Measurements from ENCODE around the gene TBC1D22A.

TBC1D22A gene

DNA sequence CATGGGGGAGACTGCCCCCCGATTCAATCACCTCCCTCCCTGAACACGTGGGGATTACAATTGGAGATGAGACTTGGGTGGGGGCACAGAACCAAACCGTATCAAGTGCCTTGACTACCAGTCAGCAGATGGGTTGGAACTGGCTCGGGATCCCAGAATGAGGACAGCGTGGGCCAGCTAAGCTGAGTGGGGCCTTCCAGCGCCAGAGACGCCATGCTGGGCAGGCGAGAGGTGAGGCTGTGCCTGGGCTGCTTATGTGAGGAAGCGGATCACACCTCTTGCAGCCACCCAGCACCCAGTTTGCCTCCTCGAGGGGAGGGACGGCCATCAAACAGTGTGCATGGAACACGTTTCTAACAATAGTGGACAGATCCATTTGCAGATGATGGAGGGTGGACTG, 195.1 kb downstream of the TBC1D22A start:
- Histone ChIP-seq H3K4me3 (ENCODE audit: low read length) (no peak overlapping the region), H3K9ac (ENCODE audit: low read depth, low read length) (no peak overlapping the region), H3K4me1 (ENCODE audit: control insufficient read depth, insufficient read depth, low read length) (peaks cover 9% of the 10 kb centered on the region)

DNA sequence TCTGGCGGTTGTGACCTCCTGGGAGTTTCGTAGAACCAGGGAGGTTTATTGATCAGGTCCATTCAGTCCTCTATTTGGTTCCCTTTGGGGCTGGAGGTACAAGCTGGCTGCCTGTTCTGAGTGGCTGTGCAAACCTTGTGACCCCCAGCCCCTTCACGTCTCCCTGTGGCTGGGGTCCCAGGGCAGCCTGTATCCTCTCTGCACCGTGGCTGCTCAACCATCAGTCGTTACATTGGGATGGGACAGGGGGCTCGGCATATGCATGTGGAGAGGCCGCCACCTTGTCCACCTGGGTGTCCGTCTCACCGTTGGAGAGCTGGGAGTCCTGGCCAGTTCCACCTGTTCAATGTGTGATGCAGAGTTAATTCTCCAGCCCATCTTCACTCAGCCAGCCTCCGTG, 195.7 kb downstream of the TBC1D22A start:
- Histone ChIP-seq H3K9me3 (replicated peaks; ENCODE audit: low read length) (no peaks in the 10 kb centered on the region), H3K27me3 (ENCODE audit: control insufficient read depth, insufficient read depth, low read length) (no peaks in the 10 kb centered on the region), H3K4me2 (ENCODE audit: low read length) (no peak overlapping the region), H3K9ac (ENCODE audit: low read depth, low read length) (no peak overlapping the region), H3K4me3 (ENCODE audit: low read length) (no peak overlapping the region), H3K4me1 (ENCODE audit: control insufficient read depth, insufficient read depth, low read length) (peaks cover 9% of the 10 kb centered on the region), H3K36me3 (ENCODE audit: insufficient read depth, low read length) (no peaks in the 10 kb centered on the region)

More for the DNA sequence above, 195.1 kb downstream of the TBC1D22A start:
- no peaks in the 10 kb centered on the region for H3K36me3 ChIP-seq (ENCODE audit: insufficient read depth, low read length)
- H3K27me3 ChIP-seq (ENCODE audit: control insufficient read depth, insufficient read depth, low read length), result no peaks in the 10 kb centered on the region
- no peaks in the 10 kb centered on the region for H3K9me3 ChIP-seq (replicated peaks; ENCODE audit: low read length)
- H3K4me2 ChIP-seq (ENCODE audit: low read length), result no peak overlapping the region

- Histone ChIP-seq H3K27me3 (ENCODE audit: control insufficient read depth, insufficient read depth, low read length) (no peaks in the 10 kb centered on the region), H3K36me3 (ENCODE audit: insufficient read depth, low read length) (no peaks in the 10 kb centered on the region), H3K4me1 (ENCODE audit: control insufficient read depth, insufficient read depth, low read length) (peaks cover 9% of the 10 kb centered on the region), H3K9ac (ENCODE audit: low read depth, low read length) (no peak overlapping the region), H3K4me3 (ENCODE audit: low read length) (no peak overlapping the region), H3K4me2 (ENCODE audit: low read length) (no peak overlapping the region), H3K9me3 (replicated peaks; ENCODE audit: low read length) (no peaks in the 10 kb centered on the region)
Observed at GRCh38 chr22:46958658-46959057, 196.2 kb downstream of the TBC1D22A start.

DNA sequence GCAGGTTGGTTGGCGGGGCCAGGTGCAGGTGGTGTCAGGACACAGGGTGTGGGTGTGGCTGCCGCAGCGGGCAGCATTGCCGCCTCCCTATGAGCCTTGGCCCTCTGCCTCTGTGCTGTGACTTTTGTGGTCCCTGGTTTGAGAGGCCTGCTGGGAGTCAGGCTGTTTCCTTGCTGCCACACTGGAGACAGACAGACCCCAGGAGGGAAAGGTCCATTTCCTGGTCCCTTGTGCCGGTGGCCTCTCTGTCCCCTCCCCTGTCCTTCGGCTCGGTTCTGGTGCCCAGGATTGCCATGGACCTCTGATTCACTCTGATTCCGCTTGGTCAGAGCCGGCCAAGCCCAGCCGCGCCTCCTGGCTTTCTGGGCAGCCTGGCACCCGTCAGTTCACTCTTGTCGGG, 196.9 kb downstream of the TBC1D22A start:
- Histone ChIP-seq H3K27me3 (ENCODE audit: control insufficient read depth, insufficient read depth, low read length) (no peaks in the 10 kb centered on the region), H3K4me1 (ENCODE audit: control insufficient read depth, insufficient read depth, low read length) (peaks cover 9% of the 10 kb centered on the region), H3K9ac (ENCODE audit: low read depth, low read length) (no peak overlapping the region), H3K9me3 (replicated peaks; ENCODE audit: low read length) (no peaks in the 10 kb centered on the region), H3K4me2 (ENCODE audit: low read length) (no peak overlapping the region), H3K36me3 (ENCODE audit: insufficient read depth, low read length) (no peaks in the 10 kb centered on the region), H3K4me3 (ENCODE audit: low read length) (no peak overlapping the region)

DNA sequence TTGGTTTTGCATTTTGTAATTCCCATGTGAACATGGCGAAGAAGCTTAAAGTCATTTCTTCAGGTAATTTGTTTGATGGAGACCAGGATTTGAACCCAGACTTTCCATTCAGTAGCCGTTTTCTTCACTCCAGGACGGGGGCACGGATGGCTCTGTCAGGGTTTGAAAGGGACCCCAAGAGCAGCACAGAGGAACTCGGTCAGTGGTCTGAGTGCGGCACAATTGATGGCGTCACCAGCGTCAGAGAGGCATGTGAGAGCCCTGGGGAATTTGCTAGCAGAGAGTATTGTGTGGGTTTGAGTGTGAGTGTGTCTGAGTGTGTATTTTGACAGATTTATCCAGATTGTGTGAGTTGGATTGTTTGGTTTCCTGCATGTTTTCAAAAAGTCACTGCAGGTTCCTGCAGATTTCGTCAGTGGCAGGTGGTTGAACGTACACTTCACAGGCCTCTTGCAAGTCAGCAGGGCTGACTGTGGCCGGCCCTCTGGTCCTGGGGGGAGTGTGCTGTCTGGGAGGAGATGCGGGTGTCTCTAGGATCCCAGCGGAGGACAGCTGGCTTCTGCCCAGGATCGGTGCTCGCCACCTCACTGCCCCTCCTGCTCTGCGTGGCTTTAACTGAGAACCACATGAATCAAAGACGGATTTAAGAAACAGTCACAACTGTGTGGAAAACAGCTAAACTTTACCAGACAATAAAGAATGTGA, 199.3 kb downstream of the TBC1D22A start:
- Histone ChIP-seq H3K9me3 (replicated peaks; ENCODE audit: low read length) (no peaks in the 10 kb centered on the region), H3K4me2 (ENCODE audit: low read length) (no peak overlapping the region), H3K4me3 (ENCODE audit: low read length) (no peak overlapping the region), H3K36me3 (ENCODE audit: insufficient read depth, low read length) (no peaks in the 10 kb centered on the region), H3K9ac (ENCODE audit: low read depth, low read length) (no peak overlapping the region), H3K4me1 (ENCODE audit: control insufficient read depth, insufficient read depth, low read length) (peaks cover 9% of the 10 kb centered on the region), H3K27me3 (ENCODE audit: control insufficient read depth, insufficient read depth, low read length) (no peaks in the 10 kb centered on the region)

- H3K4me2 ChIP-seq (ENCODE audit: low read length), result no peak overlapping the region
- no peak overlapping the region for H3K4me3 ChIP-seq (ENCODE audit: low read length)
- H3K36me3 ChIP-seq (ENCODE audit: insufficient read depth, low read length), result no peaks in the 10 kb centered on the region
- no peaks in the 10 kb centered on the region for H3K27me3 ChIP-seq (ENCODE audit: control insufficient read depth, insufficient read depth, low read length)
- H3K9me3 ChIP-seq (replicated peaks; ENCODE audit: low read length), result no peaks in the 10 kb centered on the region
- no peak overlapping the region for H3K9ac ChIP-seq (ENCODE audit: low read depth, low read length)
- H3K4me1 ChIP-seq (ENCODE audit: control insufficient read depth, insufficient read depth, low read length), result peaks cover 9% of the 10 kb centered on the region
Observed at GRCh38 chr22:46962406-46962805, 200.0 kb downstream of the TBC1D22A start.

DNA sequence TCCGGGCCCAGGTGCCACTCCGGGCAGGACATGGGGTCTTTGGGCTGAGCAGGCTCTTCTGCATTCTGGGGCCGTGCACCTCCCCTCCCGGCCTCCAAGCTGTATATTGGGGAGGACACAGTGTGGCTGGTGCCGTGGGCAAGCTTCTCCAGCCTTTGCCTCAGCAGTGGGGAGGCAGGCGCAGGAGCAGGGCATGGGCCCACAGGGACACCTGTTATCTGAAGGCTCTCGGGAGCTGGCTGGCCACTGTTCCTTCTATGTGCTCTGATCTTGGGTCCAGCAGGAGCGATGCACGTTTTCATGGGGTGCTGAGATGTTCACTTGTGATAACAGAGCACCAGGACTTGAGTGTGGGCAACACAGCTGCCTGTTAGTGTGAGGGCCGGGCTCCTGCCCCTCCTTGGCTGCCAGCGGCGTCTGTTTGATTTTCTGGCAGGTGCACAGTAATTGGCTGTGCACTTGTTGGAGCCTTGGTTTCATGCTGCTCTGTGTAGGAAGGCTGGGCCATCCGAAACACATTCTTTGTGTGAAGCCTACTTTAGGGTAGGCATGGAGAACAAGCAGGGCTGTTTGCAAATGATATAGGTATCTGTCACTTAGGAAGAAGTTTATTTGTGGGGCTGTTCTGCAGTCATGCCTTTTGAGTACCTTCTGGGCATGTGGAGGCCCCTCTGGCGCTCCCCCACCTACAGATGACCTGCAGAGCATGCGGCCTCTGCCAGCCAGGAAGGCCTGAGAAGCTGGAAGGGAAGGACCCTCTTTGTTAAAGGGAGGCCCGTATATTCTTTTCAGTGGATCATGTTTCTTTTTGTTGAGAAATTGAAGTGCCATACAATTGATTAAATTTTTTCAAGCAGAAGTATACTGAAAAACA, 201.5 kb downstream of the TBC1D22A start:
- no peaks in the 10 kb centered on the region for H3K36me3 ChIP-seq (ENCODE audit: insufficient read depth, low read length)
- no peak overlapping the region for H3K4me3 ChIP-seq (ENCODE audit: low read length)
- H3K4me1 ChIP-seq (ENCODE audit: control insufficient read depth, insufficient read depth, low read length), result peaks cover 9% of the 10 kb centered on the region
- H3K27me3 ChIP-seq (ENCODE audit: control insufficient read depth, insufficient read depth, low read length), result no peaks in the 10 kb centered on the region
- no peaks in the 10 kb centered on the region for H3K9me3 ChIP-seq (replicated peaks; ENCODE audit: low read length)
- no peak overlapping the region for H3K4me2 ChIP-seq (ENCODE audit: low read length)
- H3K9ac ChIP-seq (ENCODE audit: low read depth, low read length), result no peak overlapping the region

DNA sequence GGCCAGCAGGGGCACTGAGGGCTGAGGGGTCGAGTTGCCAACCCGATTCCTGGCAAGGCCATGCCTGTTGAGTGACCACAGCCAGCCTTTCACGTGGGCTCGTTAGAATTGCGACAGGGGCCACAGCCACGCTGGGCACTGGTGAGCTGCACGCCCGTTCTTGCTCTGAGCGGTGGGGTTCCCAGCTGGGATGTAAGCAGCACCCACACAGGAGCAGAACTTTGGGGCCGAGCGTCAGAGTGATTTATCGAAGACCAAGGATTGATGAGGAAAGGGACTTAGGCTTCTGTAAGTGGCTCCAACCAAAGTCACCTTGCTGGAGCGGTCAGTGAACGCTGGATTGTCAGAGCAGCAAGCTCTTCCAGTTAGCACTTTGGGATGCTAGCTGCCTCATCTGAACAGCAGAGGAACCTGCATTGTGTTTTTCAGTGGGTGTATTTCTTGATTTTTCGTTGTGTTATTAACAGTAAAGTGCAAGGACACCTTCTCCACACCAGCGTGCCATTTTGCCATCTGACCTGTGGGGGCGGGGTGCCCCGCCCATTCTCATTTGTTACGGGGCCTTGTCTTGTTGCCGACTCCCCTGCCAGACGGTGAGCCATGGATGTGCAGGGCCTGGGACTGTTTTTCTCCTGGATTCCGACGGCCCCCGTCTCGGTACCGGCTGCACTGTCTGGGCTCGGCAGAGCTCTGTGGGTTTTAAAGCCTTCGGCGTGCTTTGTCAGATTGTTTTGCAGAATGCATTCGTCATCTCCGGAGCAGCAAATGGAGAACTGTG, 202.5 kb downstream of the TBC1D22A start:
- no peak overlapping the region for H3K9ac ChIP-seq (ENCODE audit: low read depth, low read length)
- H3K9me3 ChIP-seq (replicated peaks; ENCODE audit: low read length), result no peaks in the 10 kb centered on the region
- no peaks in the 10 kb centered on the region for H3K27me3 ChIP-seq (ENCODE audit: control insufficient read depth, insufficient read depth, low read length)
- H3K36me3 ChIP-seq (ENCODE audit: insufficient read depth, low read length), result no peaks in the 10 kb centered on the region
- H3K4me2 ChIP-seq (ENCODE audit: low read length), result no peak overlapping the region
- no peak overlapping the region for H3K4me3 ChIP-seq (ENCODE audit: low read length)
- no peaks in the 10 kb centered on the region for H3K4me1 ChIP-seq (ENCODE audit: control insufficient read depth, insufficient read depth, low read length)

GRCh38 chr22:46965555-46966494, 203.4 kb downstream of the TBC1D22A start:
- Histone ChIP-seq H3K4me3 (ENCODE audit: low read length) (no peak overlapping the region), H3K4me1 (ENCODE audit: control insufficient read depth, insufficient read depth, low read length) (no peaks in the 10 kb centered on the region), H3K4me2 (ENCODE audit: low read length) (no peak overlapping the region), H3K9me3 (replicated peaks; ENCODE audit: low read length) (no peaks in the 10 kb centered on the region), H3K9ac (ENCODE audit: low read depth, low read length) (no peak overlapping the region), H3K27me3 (ENCODE audit: control insufficient read depth, insufficient read depth, low read length) (no peaks in the 10 kb centered on the region), H3K36me3 (ENCODE audit: insufficient read depth, low read length) (no peaks in the 10 kb centered on the region)

GRCh38 chr22:46966495-46966845, 204.0 kb downstream of the TBC1D22A start:
- Histone ChIP-seq H3K4me1 (ENCODE audit: control insufficient read depth, insufficient read depth, low read length) (no peaks in the 10 kb centered on the region), H3K4me2 (ENCODE audit: low read length) (no peak overlapping the region), H3K4me3 (ENCODE audit: low read length) (no peak overlapping the region), H3K36me3 (ENCODE audit: insufficient read depth, low read length) (no peaks in the 10 kb centered on the region), H3K27me3 (ENCODE audit: control insufficient read depth, insufficient read depth, low read length) (no peaks in the 10 kb centered on the region), H3K9ac (ENCODE audit: low read depth, low read length) (no peak overlapping the region), H3K9me3 (replicated peaks; ENCODE audit: low read length) (no peaks in the 10 kb centered on the region)
